ENCODE measurements around the gene SUSD4. TPM values are rescaled to one million over a fixed set of nuclear protein-coding genes. Genes with fewer than 3 reads are reported as not detected.

Gene SUSD4
- total and polyA plus RNA-seq, 7 experiments from 2014 or later = 0.10 to 21.5 (median 7.7) TPM

- Histone ChIP-seq H3K4me1 (ENCODE audit: control insufficient read depth in 2 of 2, insufficient read depth in 2 of 2, low read length in 2 of 2) (peaks cover 0 to 4% of the 10 kb centered on the region in 2 donors), H3K4me3 (ENCODE audit: low read length) (no peak overlapping the region), H3K36me3 (ENCODE audit: control insufficient read depth in 2 of 3, insufficient read depth in 3 of 3, low read length in 3 of 3) (peaks cover 0 to 9% (median 0%) of the 10 kb centered on the region in 3 experiments), H3K9me3 (ENCODE audit: control insufficient read depth in 2 of 3, low read length in 3 of 3) (peaks cover 0 to 15% (median 0%) of the 10 kb centered on the region in 3 experiments), H3K27me3 (ENCODE audit: control insufficient read depth in 2 of 2, insufficient read depth in 2 of 2, low read length in 2 of 2) (no peaks in the 10 kb centered on the region), H3K27ac (ENCODE audit: low read depth, low read length) (no peak overlapping the region)
- ATAC-seq (no peak), DNase-seq (no peak)
- H3K27ac Mint-ChIP-seq = peak overlapping the region in 1 of 9 donors; percentile 7
- ChIA-PET POLR2A (interaction anchor here (0.6 to 0.7 kb wide), 2 partner anchors 26 to 295 kb away, joined by 3 read pairs; no protein-coding TSS in a partner anchor), CTCF (interaction anchor here (1.4 kb wide), 1 partner anchor 94 kb away, joined by 3 read pairs; no protein-coding TSS in a partner anchor)
- intact Hi-C loops (cut with micrococcal nuclease) = no loop called here
- peaks cover 0 to 37% (median 17%) of the 10 kb centered on the region in 7 donors for H3K4me1 Mint-ChIP-seq
- H3K36me3 Mint-ChIP-seq = peaks cover 0 to 54% (median 40%) of the 10 kb centered on the region in 5 donors
- H3K4me3 Mint-ChIP-seq = no peak overlapping the region
- no peaks in the 10 kb centered on the region for H3K27me3 Mint-ChIP-seq
- peaks cover 0 to 17% (median 7%) of the 10 kb centered on the region in 11 donors for H3K9me3 Mint-ChIP-seq
Observed at GRCh38 chr1:223223091-223223995, 140.6 kb downstream of the SUSD4 start.

GRCh38 chr1:223222377-223222776, 141.6 kb downstream of the SUSD4 start:
- Mint-ChIP-seq H3K9me3 (peaks cover 0 to 23% (median 9%) of the 10 kb centered on the region in 11 donors), H3K4me1 (peaks cover 0 to 27% (median 13%) of the 10 kb centered on the region in 7 donors), H3K4me3 (no peak overlapping the region), H3K27ac (peak overlapping the region in 2 of 9 donors; percentile 7 to 77), H3K27me3 (no peaks in the 10 kb centered on the region), H3K36me3 (peaks cover 0 to 57% (median 46%) of the 10 kb centered on the region in 5 donors)
- ChIA-PET CTCF (no interaction called here), POLR2A (interaction anchor here (0.7 kb wide), 1 partner anchor 18 kb away, joined by 3 read pairs; no protein-coding TSS in a partner anchor)
- H3K36me3 ChIP-seq (ENCODE audit: control insufficient read depth in 2 of 3, insufficient read depth in 3 of 3, low read length in 3 of 3) = peaks cover 0 to 9% (median 0%) of the 10 kb centered on the region in 3 experiments
- no peaks in the 10 kb centered on the region for H3K27me3 ChIP-seq (ENCODE audit: control insufficient read depth in 2 of 2, insufficient read depth in 2 of 2, low read length in 2 of 2)
- no peak overlapping the region for H3K27ac ChIP-seq (ENCODE audit: low read depth, low read length)
- no peak for DNase-seq
- peaks cover 0 to 17% (median 0%) of the 10 kb centered on the region in 3 experiments for H3K9me3 ChIP-seq (ENCODE audit: control insufficient read depth in 2 of 3, low read length in 3 of 3)
- H3K4me1 ChIP-seq (ENCODE audit: control insufficient read depth in 2 of 2, insufficient read depth in 2 of 2, low read length in 2 of 2) = no peaks in the 10 kb centered on the region
- intact Hi-C loops (cut with micrococcal nuclease) = no loop called here
- no peak overlapping the region for H3K4me3 ChIP-seq (ENCODE audit: low read length)
- ATAC-seq = no peak

- no peaks in the 10 kb centered on the region for H3K27me3 ChIP-seq (ENCODE audit: control insufficient read depth in 2 of 2, insufficient read depth in 2 of 2, low read length in 2 of 2)
- Mint-ChIP-seq H3K4me3 (no peak overlapping the region), H3K4me1 (peaks cover 0 to 21% (median 10%) of the 10 kb centered on the region in 7 donors), H3K27ac (peak overlapping the region in 2 of 9 donors; percentile 8 to 77), H3K36me3 (peaks cover 0 to 51% (median 46%) of the 10 kb centered on the region in 5 donors), H3K9me3 (peaks cover 0 to 23% (median 9%) of the 10 kb centered on the region in 11 donors), H3K27me3 (no peaks in the 10 kb centered on the region)
- no peak overlapping the region for H3K4me3 ChIP-seq (ENCODE audit: low read length)
- peaks cover 0 to 9% (median 0%) of the 10 kb centered on the region in 3 experiments for H3K36me3 ChIP-seq (ENCODE audit: control insufficient read depth in 2 of 3, insufficient read depth in 3 of 3, low read length in 3 of 3)
- no peaks in the 10 kb centered on the region for H3K4me1 ChIP-seq (ENCODE audit: control insufficient read depth in 2 of 2, insufficient read depth in 2 of 2, low read length in 2 of 2)
- no peak for DNase-seq
- no peak overlapping the region for H3K27ac ChIP-seq (ENCODE audit: low read depth, low read length)
- ChIA-PET POLR2A (interaction anchor here (0.7 kb wide), 1 partner anchor 18 kb away, joined by 3 read pairs; no protein-coding TSS in a partner anchor), CTCF (interaction anchor here (0.7 kb wide), 1 partner anchor 86 kb away, joined by 4 read pairs; no protein-coding TSS in a partner anchor)
- ATAC-seq = no peak
- intact Hi-C loops (cut with micrococcal nuclease) = no loop called here
- H3K9me3 ChIP-seq (ENCODE audit: control insufficient read depth in 2 of 3, low read length in 3 of 3) = peaks cover 0 to 17% (median 0%) of the 10 kb centered on the region in 3 experiments
Observed at GRCh38 chr1:223221686-223222085, 142.3 kb downstream of the SUSD4 start.

- ATAC-seq = no peak
Observed at GRCh38 chr1:223219846-223220610, 143.9 kb downstream of the SUSD4 start.

GRCh38 chr1:223219318-223219635, 144.7 kb downstream of the SUSD4 start:
- H3K27me3 Mint-ChIP-seq = no peaks in the 10 kb centered on the region
- H3K27ac Mint-ChIP-seq = no peak overlapping the region
- peaks cover 0 to 43% (median 39%) of the 10 kb centered on the region in 5 donors for H3K36me3 Mint-ChIP-seq
- POLR2A ChIA-PET = interaction anchor here (0.6 kb wide), 1 partner anchor 990 kb away, joined by 12 read pairs; no protein-coding TSS in a partner anchor
- peaks cover 0 to 23% (median 9%) of the 10 kb centered on the region in 11 donors for H3K9me3 Mint-ChIP-seq
- no peaks in the 10 kb centered on the region for H3K4me1 ChIP-seq (ENCODE audit: control insufficient read depth in 2 of 2, insufficient read depth in 2 of 2, low read length in 2 of 2)
- H3K4me1 Mint-ChIP-seq = peaks cover 0 to 16% (median 3%) of the 10 kb centered on the region in 7 donors
- no peak overlapping the region for H3K4me3 Mint-ChIP-seq
- H3K4me3 ChIP-seq (ENCODE audit: low read length) = no peak overlapping the region
- peaks cover 0 to 9% (median 0%) of the 10 kb centered on the region in 3 experiments for H3K36me3 ChIP-seq (ENCODE audit: control insufficient read depth in 2 of 3, insufficient read depth in 3 of 3, low read length in 3 of 3)
- no peak overlapping the region for H3K27ac ChIP-seq (ENCODE audit: low read depth, low read length)
- intact Hi-C loops (cut with micrococcal nuclease) = no loop called here
- ATAC-seq (no peak), DNase-seq (no peak)
- peaks cover 0 to 17% (median 0%) of the 10 kb centered on the region in 3 experiments for H3K9me3 ChIP-seq (ENCODE audit: control insufficient read depth in 2 of 3, low read length in 3 of 3)
- CTCF ChIA-PET = no interaction called here
- H3K27me3 ChIP-seq (ENCODE audit: control insufficient read depth in 2 of 2, insufficient read depth in 2 of 2, low read length in 2 of 2) = no peaks in the 10 kb centered on the region

More at GRCh38 chr1:223219846-223220610, 143.9 kb downstream of the SUSD4 start:
- Mint-ChIP-seq H3K27me3 (no peaks in the 10 kb centered on the region), H3K36me3 (peaks cover 0 to 43% (median 39%) of the 10 kb centered on the region in 5 donors), H3K27ac (peak overlapping the region in 1 of 9 donors; percentile 19), H3K4me1 (peaks cover 0 to 16% (median 2%) of the 10 kb centered on the region in 7 donors), H3K4me3 (no peak overlapping the region), H3K9me3 (peaks cover 0 to 23% (median 9%) of the 10 kb centered on the region in 11 donors)
- H3K4me1 ChIP-seq (ENCODE audit: control insufficient read depth in 2 of 2, insufficient read depth in 2 of 2, low read length in 2 of 2) = no peaks in the 10 kb centered on the region
- no peak for DNase-seq
- H3K36me3 ChIP-seq (ENCODE audit: control insufficient read depth in 2 of 3, insufficient read depth in 3 of 3, low read length in 3 of 3) = peaks cover 0 to 9% (median 0%) of the 10 kb centered on the region in 3 experiments
- intact Hi-C loops (cut with micrococcal nuclease) = no loop called here
- H3K27ac ChIP-seq (ENCODE audit: low read depth, low read length) = no peak overlapping the region
- ChIA-PET POLR2A (no interaction called here), CTCF (no interaction called here)
- peaks cover 0 to 17% (median 0%) of the 10 kb centered on the region in 3 experiments for H3K9me3 ChIP-seq (ENCODE audit: control insufficient read depth in 2 of 3, low read length in 3 of 3)
- no peak overlapping the region for H3K4me3 ChIP-seq (ENCODE audit: low read length)
- no peaks in the 10 kb centered on the region for H3K27me3 ChIP-seq (ENCODE audit: control insufficient read depth in 2 of 2, insufficient read depth in 2 of 2, low read length in 2 of 2)

GRCh38 chr1:223217781-223218180, 146.2 kb downstream of the SUSD4 start:
- H3K27me3 Mint-ChIP-seq = no peaks in the 10 kb centered on the region
- H3K4me1 Mint-ChIP-seq = peaks cover 0 to 23% (median 4%) of the 10 kb centered on the region in 7 donors
- no peak for DNase-seq
- CTCF ChIA-PET = no interaction called here
- peaks cover 0 to 42% (median 35%) of the 10 kb centered on the region in 5 donors for H3K36me3 Mint-ChIP-seq
- H3K27ac ChIP-seq (ENCODE audit: low read depth, low read length) = no peak overlapping the region
- peaks cover 0 to 9% (median 0%) of the 10 kb centered on the region in 3 experiments for H3K36me3 ChIP-seq (ENCODE audit: control insufficient read depth in 2 of 3, insufficient read depth in 3 of 3, low read length in 3 of 3)
- H3K4me1 ChIP-seq (ENCODE audit: control insufficient read depth in 2 of 2, insufficient read depth in 2 of 2, low read length in 2 of 2) = no peaks in the 10 kb centered on the region
- no peak overlapping the region for H3K4me3 ChIP-seq (ENCODE audit: low read length)
- ATAC-seq = no peak
- POLR2A ChIA-PET = no interaction called here
- H3K27ac Mint-ChIP-seq = peak overlapping the region in 1 of 9 donors; percentile 12
- intact Hi-C loops (cut with micrococcal nuclease) = no loop called here
- H3K27me3 ChIP-seq (ENCODE audit: control insufficient read depth in 2 of 2, insufficient read depth in 2 of 2, low read length in 2 of 2) = no peaks in the 10 kb centered on the region
- H3K4me3 Mint-ChIP-seq = no peak overlapping the region
- H3K9me3 Mint-ChIP-seq = peaks cover 0 to 23% (median 9%) of the 10 kb centered on the region in 11 donors
- H3K9me3 ChIP-seq (ENCODE audit: control insufficient read depth in 2 of 3, low read length in 3 of 3) = peaks cover 0 to 17% (median 0%) of the 10 kb centered on the region in 3 experiments

Measured in naive thymus-derived CD4-positive, alpha-beta T cell (primary cell).